HG02943 (cell line): Measurements from ENCODE around the gene GRM5.
"Not testable (repeated sequence)": the region's sequence is repeated elsewhere in the genome, so short reads cannot be mapped to it uniquely, and the experiment has no call there.

Experiments
- ATAC-seq: cut with Tn5 transposase; IDR thresholded peaks from one replicate; pipeline ENCODE4 v1.9.1; 2021; ENCODE audit warnings: mild to moderate bottlenecking, low read depth, moderate library complexity; ENCODE audit not compliant: unreplicated experiment

GRM5 gene

DNA sequence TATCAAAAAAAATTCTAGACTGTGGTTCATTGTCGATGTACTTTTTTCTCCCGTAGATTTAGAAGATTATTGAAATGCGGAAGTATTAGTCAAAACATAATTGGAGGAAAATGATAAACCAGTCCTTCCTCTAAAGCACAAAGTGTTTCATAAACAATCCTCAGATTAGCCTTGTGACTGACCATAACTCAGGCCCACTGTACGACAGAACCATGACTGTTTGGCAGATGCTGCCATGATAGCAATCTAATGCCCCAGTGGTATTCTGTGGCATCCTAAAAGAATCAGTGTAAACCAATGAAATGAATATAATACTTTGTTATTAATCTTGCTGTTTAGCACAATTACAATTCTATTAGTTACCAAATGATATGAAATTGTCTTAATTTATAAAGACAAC is 601.3 kb downstream of the GRM5 start:
- no peak for ATAC-seq

- ATAC-seq = not testable (repeated sequence)
Observed at GRCh38 chr11:88463301-88463700, 602.5 kb downstream of the GRM5 start.

- not testable (repeated sequence) for ATAC-seq
Observed at GRCh38 chr11:88458047-88458446, 607.7 kb downstream of the GRM5 start.

- ATAC-seq = no peak
Observed at GRCh38 chr11:88455974-88456373, 609.8 kb downstream of the GRM5 start.

DNA sequence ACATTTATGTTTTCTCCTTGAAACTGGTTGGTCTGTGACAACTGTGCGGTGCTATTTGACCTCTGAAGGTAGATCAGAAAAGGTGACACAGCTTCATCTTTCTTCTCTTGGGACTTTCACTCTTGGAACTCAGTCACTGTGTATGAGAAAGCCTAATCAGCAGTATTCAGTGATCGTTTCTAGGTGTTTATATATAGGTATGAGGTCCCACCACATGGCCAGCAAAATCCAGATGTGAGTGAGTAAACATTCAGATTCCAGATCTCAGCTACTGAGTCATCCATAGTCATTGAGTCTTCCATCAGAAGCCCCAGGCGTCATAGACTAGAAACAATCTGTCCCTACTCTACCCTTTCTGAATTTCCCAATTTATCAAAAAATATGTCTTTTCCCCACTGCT is 610.9 kb downstream of the GRM5 start:
- ATAC-seq = no peak
